Mesendoderm (in vitro differentiated cells): ENCODE measurements around the gene ODR4.
"Not testable (repeated sequence)": the region's sequence is repeated elsewhere in the genome, so short reads cannot be mapped to it uniquely, and the experiment has no call there.

Experiments
- DNase-seq: peaks from one replicate; pipeline ENCODE4 v3.0.0; 2013
- H2AK5ac ChIP-seq: 2 replicates; pipeline ENCODE4 v1.6.1; 2013; ENCODE audit warnings: low read length, inconsistent platforms
- H2BK120ac ChIP-seq: 2 replicates; pipeline ENCODE4 v1.6.1; 2013; ENCODE audit warnings: low read depth, mild to moderate bottlenecking, low read length, moderate library complexity, mixed read lengths
- H2BK15ac ChIP-seq: replicated peaks from 2 replicates; pipeline ENCODE4 v1.6.1; 2013; ENCODE audit warnings: low read depth, mild to moderate bottlenecking, moderate library complexity
- H2BK5ac ChIP-seq: 2 replicates; pipeline ENCODE4 v1.6.1; 2013; ENCODE audit warnings: low read length, inconsistent platforms
- H3K18ac ChIP-seq: 2 replicates; pipeline ENCODE4 v1.6.1; 2013; ENCODE audit warnings: mild to moderate bottlenecking, low read length, mixed read lengths
- H3K23ac ChIP-seq: one replicate; pipeline ENCODE4 v1.6.1; 2013; ENCODE audit warnings: low read length
- H3K27ac ChIP-seq: 2 replicates; pipeline ENCODE4 v1.5.1; 2013; ENCODE audit warnings: low read depth, mild to moderate bottlenecking, inconsistent platforms, low read length, moderate library complexity
- H3K27me3 ChIP-seq: 2 replicates; pipeline ENCODE4 v1.6.1; 2013; ENCODE audit warnings: low read length, control low read depth, mild to moderate bottlenecking, inconsistent platforms; ENCODE audit not compliant: insufficient read depth, poor library complexity
- H3K36me3 ChIP-seq: 2 replicates; pipeline ENCODE4 v1.6.1; 2013; ENCODE audit warnings: low read length, inconsistent platforms; ENCODE audit not compliant: control insufficient read depth, insufficient read depth
- H3K4ac ChIP-seq: one replicate; pipeline ENCODE4 v1.6.1; 2013; ENCODE audit warnings: low read depth, mild to moderate bottlenecking, low read length, moderate library complexity
- H3K4me1 ChIP-seq: 2 replicates; pipeline ENCODE4 v1.6.1; 2013; ENCODE audit warnings: low read depth, low read length, inconsistent platforms; ENCODE audit not compliant: control insufficient read depth
- H3K4me2 ChIP-seq: 2 replicates; pipeline ENCODE4 v1.6.1; 2013; ENCODE audit warnings: low read length
- H3K4me3 ChIP-seq: 2 replicates; pipeline ENCODE4 v1.5.1; 2013; ENCODE audit warnings: mild to moderate bottlenecking, low read length
- H3K56ac ChIP-seq: one replicate; pipeline ENCODE4 v1.6.1; 2013; ENCODE audit warnings: low read length
- H3K79me1 ChIP-seq: 2 replicates; pipeline ENCODE4 v1.6.1; 2013; ENCODE audit warnings: low read length, inconsistent platforms
- H3K79me2 ChIP-seq: 2 replicates; pipeline ENCODE4 v1.6.1; 2013; ENCODE audit warnings: mild to moderate bottlenecking, low read length; ENCODE audit not compliant: control insufficient read depth, insufficient read depth
- H3K9ac ChIP-seq: 2 replicates; pipeline ENCODE4 v1.6.1; 2013; ENCODE audit warnings: low read length, inconsistent platforms
- H4K5ac ChIP-seq: one replicate; pipeline ENCODE4 v1.6.1; 2013; ENCODE audit warnings: low read length
- H4K8ac ChIP-seq: one replicate; pipeline ENCODE4 v1.6.1; 2013; ENCODE audit warnings: low read depth, mild to moderate bottlenecking, control low read depth, low read length, moderate library complexity
- WGBS: extraction: QIAGEN DNeasy Blood & Tissue Kit; methylation state at CpG from one replicate; pipeline ENCODE4 v1.1.7; 2013; ENCODE audit warnings: low lambda C conversion rate, missing lambda C conversion rate; ENCODE audit not compliant: insufficient coverage; ENCODE audit errors: extremely low coverage; 5-methylcytosine and 5-hydroxymethylcytosine counted together

Gene ODR4

GRCh38 chr1:186442651-186443375, 67.2 kb downstream of the ODR4 start:
- no peak for DNase-seq
- Histone ChIP-seq H3K36me3 (no peaks in the 10 kb centered on the region), H3K23ac (no peak overlapping the region), H2AK5ac (no peak overlapping the region), H3K56ac (no peak overlapping the region), H3K9ac (no peak overlapping the region), H4K5ac (no peak overlapping the region), H3K18ac (no peak overlapping the region), H3K4ac (no peak overlapping the region), H2BK15ac (no peak overlapping the region), H3K79me2 (no peaks in the 10 kb centered on the region), H3K27me3 (no peaks in the 10 kb centered on the region), H3K4me2 (no peak overlapping the region), H3K4me1 (no peaks in the 10 kb centered on the region), H3K27ac (no peak overlapping the region), H4K8ac (no peak overlapping the region), H2BK5ac (no peak overlapping the region), H3K4me3 (no peak overlapping the region), H2BK120ac (no peak overlapping the region), H3K79me1 (no peaks in the 10 kb centered on the region)
- WGBS = no CpG with 5 or more reads among the region's 1 CpG

GRCh38 chr1:186443638-186444037, 68.0 kb downstream of the ODR4 start:
- no peaks in the 10 kb centered on the region for H3K4me1 ChIP-seq
- H3K79me1 ChIP-seq = no peaks in the 10 kb centered on the region
- H2AK5ac ChIP-seq = no peak overlapping the region
- H3K79me2 ChIP-seq = no peaks in the 10 kb centered on the region
- no peak overlapping the region for H3K9ac ChIP-seq
- no peak overlapping the region for H2BK15ac ChIP-seq
- H3K23ac ChIP-seq = no peak overlapping the region
- H4K8ac ChIP-seq = no peak overlapping the region
- no peak overlapping the region for H3K4me3 ChIP-seq
- WGBS = no CpG with 5 or more reads among the region's 2 CpGs
- H3K4ac ChIP-seq = no peak overlapping the region
- DNase-seq = no peak
- H3K27me3 ChIP-seq = no peaks in the 10 kb centered on the region
- H3K27ac ChIP-seq = no peak overlapping the region
- no peaks in the 10 kb centered on the region for H3K36me3 ChIP-seq
- H3K4me2 ChIP-seq = no peak overlapping the region
- H2BK120ac ChIP-seq = no peak overlapping the region
- no peak overlapping the region for H2BK5ac ChIP-seq
- no peak overlapping the region for H3K18ac ChIP-seq
- H3K56ac ChIP-seq = no peak overlapping the region
- H4K5ac ChIP-seq = no peak overlapping the region

- Histone ChIP-seq H2BK15ac (no peak overlapping the region), H4K8ac (no peak overlapping the region), H3K4me1 (no peaks in the 10 kb centered on the region), H3K27ac (no peak overlapping the region), H3K23ac (no peak overlapping the region), H3K18ac (no peak overlapping the region), H2BK5ac (no peak overlapping the region), H2BK120ac (no peak overlapping the region), H3K79me1 (no peaks in the 10 kb centered on the region), H3K36me3 (no peaks in the 10 kb centered on the region), H2AK5ac (no peak overlapping the region), H3K79me2 (no peaks in the 10 kb centered on the region), H3K56ac (no peak overlapping the region), H3K27me3 (no peaks in the 10 kb centered on the region), H3K4ac (no peak overlapping the region), H3K4me3 (no peak overlapping the region), H3K4me2 (no peak overlapping the region), H3K9ac (no peak overlapping the region), H4K5ac (no peak overlapping the region)
- no peak for DNase-seq
- no CpG with 5 or more reads among the region's 4 CpGs for WGBS
These were observed 70.5 kb downstream of the ODR4 start for GRCh38 chr1:186446152-186446551.

GRCh38 chr1:186454981-186455380, 79.3 kb downstream of the ODR4 start:
- no peaks in the 10 kb centered on the region for H3K79me1 ChIP-seq
- no peaks in the 10 kb centered on the region for H3K36me3 ChIP-seq
- H2BK120ac ChIP-seq = no peak overlapping the region
- no peak overlapping the region for H3K56ac ChIP-seq
- WGBS = no CpG with 5 or more reads among the region's 3 CpGs
- no peak overlapping the region for H4K8ac ChIP-seq
- no peak overlapping the region for H2BK5ac ChIP-seq
- no peak overlapping the region for H2AK5ac ChIP-seq
- no peak overlapping the region for H3K4me3 ChIP-seq
- H2BK15ac ChIP-seq = no peak overlapping the region
- no peak overlapping the region for H3K9ac ChIP-seq
- H3K4me1 ChIP-seq = no peaks in the 10 kb centered on the region
- H3K4ac ChIP-seq = no peak overlapping the region
- no peaks in the 10 kb centered on the region for H3K27me3 ChIP-seq
- H3K23ac ChIP-seq = no peak overlapping the region
- no peak overlapping the region for H4K5ac ChIP-seq
- H3K18ac ChIP-seq = no peak overlapping the region
- no peak for DNase-seq
- H3K27ac ChIP-seq = no peak overlapping the region
- H3K4me2 ChIP-seq = no peak overlapping the region
- no peaks in the 10 kb centered on the region for H3K79me2 ChIP-seq

GRCh38 chr1:186456729-186457255, 81.2 kb downstream of the ODR4 start:
- Histone ChIP-seq H3K4me1 (no peaks in the 10 kb centered on the region), H2BK5ac (no peak overlapping the region), H4K5ac (no peak overlapping the region), H3K9ac (no peak overlapping the region), H4K8ac (no peak overlapping the region), H3K36me3 (no peaks in the 10 kb centered on the region), H3K4ac (no peak overlapping the region), H2AK5ac (no peak overlapping the region), H3K18ac (no peak overlapping the region), H2BK15ac (no peak overlapping the region), H3K79me1 (no peaks in the 10 kb centered on the region), H3K27ac (no peak overlapping the region), H3K56ac (no peak overlapping the region), H3K4me2 (no peak overlapping the region), H2BK120ac (no peak overlapping the region), H3K79me2 (no peaks in the 10 kb centered on the region), H3K23ac (no peak overlapping the region), H3K4me3 (no peak overlapping the region), H3K27me3 (no peaks in the 10 kb centered on the region)
- WGBS = no CpG with 5 or more reads among the region's 3 CpGs
- DNase-seq = no peak

- not testable (repeated sequence) for H3K79me2 ChIP-seq, H3K4me1 ChIP-seq, H3K56ac ChIP-seq, H2BK5ac ChIP-seq, H2BK120ac ChIP-seq, H4K8ac ChIP-seq, H3K23ac ChIP-seq, H3K18ac ChIP-seq, H3K27ac ChIP-seq, H2AK5ac ChIP-seq, H4K5ac ChIP-seq, DNase-seq, H3K36me3 ChIP-seq, H2BK15ac ChIP-seq, H3K4ac ChIP-seq, H3K4me2 ChIP-seq, H3K27me3 ChIP-seq, H3K4me3 ChIP-seq, H3K79me1 ChIP-seq, H3K9ac ChIP-seq
- whole genome bisulfite sequencing = no CpG with 5 or more reads among the region's 14 CpGs
These were observed 83.5 kb downstream of the ODR4 start for GRCh38 chr1:186459161-186459560.
